Activated naive CD8-positive, alpha-beta T cell treated with anti-CD3 and anti-CD28 coated beads, Interleukin-2, amount 10 ng/mL, durations not matched to agents 7 days and 5 days (primary cell): ENCODE results near the gene GABRE. TPM values are rescaled to one million over a fixed set of nuclear protein-coding genes. Genes with fewer than 3 reads are reported as not detected.

ENCODE experiments used
- ATAC-seq: fragments of 150-1000 bp; cut with Tn5 transposase; one replicate; pipeline ENCODE4 v1.10.0; 2021; ENCODE audit warnings: low read depth, moderate library complexity
- POLR2A ChIA-PET: fragments of 350-600 bp; sonication (Branson Sonifier 250); formaldehyde crosslinking; loops from one replicate; lab custom pipeline; 2021; ENCODE audit warnings: antibody characterized with exemption; lab: Charles Lee
- DNase-seq: peaks from one replicate; pipeline ENCODE4 v3.0.0; 2021
- H3K27ac Mint-ChIP-seq: one replicate; pipeline ENCODE4 v1.8.0; 2022; ENCODE audit warnings: mild to moderate bottlenecking, mixed read lengths
- H3K27me3 Mint-ChIP-seq: one replicate; pipeline ENCODE4 v1.8.0; 2022; ENCODE audit warnings: mild to moderate bottlenecking, moderate library complexity, mixed read lengths
- H3K36me3 Mint-ChIP-seq: one replicate; pipeline ENCODE4 v1.8.0; 2021; ENCODE audit warnings: mild to moderate bottlenecking, mixed read lengths
- H3K4me1 Mint-ChIP-seq: one replicate; pipeline ENCODE4 v1.8.0; 2021; ENCODE audit warnings: mixed read lengths
- H3K4me3 Mint-ChIP-seq: one replicate; pipeline ENCODE4 v1.8.0; 2022; ENCODE audit warnings: mild to moderate bottlenecking, moderate library complexity, mixed read lengths
- H3K9me3 Mint-ChIP-seq: one replicate; pipeline ENCODE4 v1.8.0; 2021; ENCODE audit warnings: mixed read lengths
- total RNA-seq, 2 experiments: library from RNA; stranded (reverse); gene quantifications; one replicate each; pipeline ENCODE4 v1.2.3, GENCODE V29; 2021

The GABRE gene
- total RNA-seq, 2 experiments from 2014 or later, result not detected

DNA sequence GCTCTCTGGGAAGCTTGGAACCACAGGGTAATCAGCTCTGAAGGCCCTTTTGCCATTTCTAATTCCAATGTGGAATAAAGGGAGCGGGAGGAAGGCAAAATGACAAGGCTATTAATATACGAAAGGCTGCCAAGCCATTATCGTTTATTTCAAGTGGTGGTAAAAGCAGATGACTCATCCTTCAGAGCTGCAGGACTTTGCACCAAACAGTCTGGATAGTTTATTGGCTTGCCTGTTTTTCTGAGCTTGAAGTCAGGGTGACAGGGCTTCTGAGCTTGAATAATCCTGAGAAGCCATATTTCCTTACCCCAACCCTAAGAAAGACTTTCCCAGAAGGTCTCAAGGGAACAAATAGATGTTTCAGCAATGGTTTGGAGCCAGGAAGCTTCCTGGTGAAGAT, 7.7 kb upstream of the GABRE start:
- Mint-ChIP-seq H3K4me3 (no peak overlapping the region), H3K4me1 (no peaks in the 10 kb centered on the region), H3K27me3 (no peaks in the 10 kb centered on the region)

GRCh38 chrX:151981129-151981528, 6.7 kb upstream of the GABRE start:
- POLR2A ChIA-PET, result no interaction called here
- Mint-ChIP-seq H3K27ac (no peak overlapping the region), H3K9me3 (no peaks in the 10 kb centered on the region), H3K4me1 (no peaks in the 10 kb centered on the region), H3K36me3 (no peaks in the 10 kb centered on the region), H3K27me3 (no peaks in the 10 kb centered on the region), H3K4me3 (no peak overlapping the region)
- ATAC-seq (no peak), DNase-seq (no peak)

More for the DNA sequence above, 7.7 kb upstream of the GABRE start:
- DNase-seq, result no peak
- no peak for ATAC-seq
- POLR2A ChIA-PET, result no interaction called here
- H3K27ac Mint-ChIP-seq, result no peak overlapping the region
- H3K36me3 Mint-ChIP-seq, result no peaks in the 10 kb centered on the region
- no peaks in the 10 kb centered on the region for H3K9me3 Mint-ChIP-seq

- H3K36me3 Mint-ChIP-seq, result no peaks in the 10 kb centered on the region
These were observed 3.4 kb upstream of the GABRE start for GRCh38 chrX:151977923-151978322.

DNA sequence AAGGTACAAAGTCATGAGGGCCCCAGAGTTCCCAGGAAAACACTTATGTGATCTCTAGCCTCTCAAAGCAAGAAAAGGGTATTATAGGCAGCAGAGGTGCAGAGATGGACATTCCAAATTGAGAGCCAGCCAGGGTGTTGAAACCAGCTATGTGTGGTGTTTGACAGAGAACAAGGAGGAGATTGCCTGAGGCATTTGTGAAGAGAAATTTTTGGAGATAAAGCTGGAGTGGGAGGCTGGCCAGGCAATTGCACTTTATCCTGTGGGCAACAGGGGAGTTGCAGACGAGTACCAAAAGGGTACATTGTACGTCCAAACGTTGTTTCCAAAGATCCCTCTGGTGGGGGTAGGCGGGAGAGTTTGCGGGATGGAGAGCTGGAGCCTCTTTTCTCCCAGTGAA, 2.5 kb upstream of the GABRE start:
- no peak for DNase-seq
- no peak for ATAC-seq
- no peak overlapping the region for H3K27ac Mint-ChIP-seq
- no peaks in the 10 kb centered on the region for H3K9me3 Mint-ChIP-seq
- no peak overlapping the region for H3K4me3 Mint-ChIP-seq
- POLR2A ChIA-PET, result no interaction called here
- H3K4me1 Mint-ChIP-seq, result no peaks in the 10 kb centered on the region
- no peaks in the 10 kb centered on the region for H3K36me3 Mint-ChIP-seq
- peaks cover 13% of the 10 kb centered on the region for H3K27me3 Mint-ChIP-seq

More at GRCh38 chrX:151977923-151978322, 3.4 kb upstream of the GABRE start:
- Mint-ChIP-seq H3K4me1 (no peaks in the 10 kb centered on the region), H3K4me3 (no peak overlapping the region), H3K27ac (no peak overlapping the region), H3K9me3 (no peaks in the 10 kb centered on the region), H3K27me3 (peaks cover 13% of the 10 kb centered on the region)
- no peak for ATAC-seq
- POLR2A ChIA-PET, result no interaction called here
- DNase-seq, result no peak

DNA sequence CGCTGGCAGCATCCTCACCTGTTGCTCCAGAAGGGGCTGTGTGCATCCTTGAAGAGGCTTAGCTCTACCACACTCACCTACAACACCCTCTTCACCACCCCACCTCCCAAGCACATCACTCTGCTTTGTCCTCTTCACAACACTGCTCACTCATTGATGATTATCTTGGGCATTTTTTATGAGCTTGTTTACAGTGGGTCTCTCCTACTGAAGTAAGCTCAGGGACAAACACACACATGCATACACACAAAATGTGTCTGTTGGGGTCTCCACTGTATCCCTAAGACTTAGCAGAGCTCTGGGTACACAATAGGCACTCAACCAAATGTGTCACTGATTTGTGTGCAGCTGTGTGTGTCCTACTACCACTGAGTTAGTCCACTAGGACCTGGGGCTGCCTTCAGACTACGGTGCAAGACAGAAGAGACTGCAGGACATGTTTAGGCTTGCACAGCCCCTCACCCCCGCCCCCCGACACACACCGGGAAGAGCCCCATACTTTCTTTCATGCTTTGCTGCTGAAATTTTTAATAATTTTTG, 1.3 kb upstream of the GABRE start:
- no peaks in the 10 kb centered on the region for H3K9me3 Mint-ChIP-seq
- H3K27ac Mint-ChIP-seq, result no peak overlapping the region
- DNase-seq (no peak), ATAC-seq (no peak)
- POLR2A ChIA-PET, result no interaction called here
- no peaks in the 10 kb centered on the region for H3K36me3 Mint-ChIP-seq
- H3K27me3 Mint-ChIP-seq, result peaks cover 13% of the 10 kb centered on the region
- H3K4me1 Mint-ChIP-seq, result no peaks in the 10 kb centered on the region
- H3K4me3 Mint-ChIP-seq, result no peak overlapping the region

DNA sequence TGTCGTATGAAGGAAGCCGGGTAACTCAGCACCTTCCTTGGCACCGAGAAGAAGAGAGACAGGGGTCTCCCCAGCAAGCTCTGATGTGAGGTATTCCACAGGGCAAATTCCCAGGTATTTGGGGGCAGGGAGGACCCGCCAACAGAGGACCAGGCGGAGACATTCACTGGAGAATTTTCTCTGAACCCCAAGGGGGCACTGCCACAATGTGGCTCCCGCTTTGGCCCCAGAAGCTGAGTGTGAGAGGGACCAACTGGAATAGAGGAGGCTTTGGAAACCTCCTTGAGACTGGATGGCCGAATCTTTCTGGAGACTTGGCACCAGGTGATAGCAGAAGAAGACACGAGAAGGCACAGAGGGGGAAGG, 735 bp upstream of the GABRE start:
- no peak overlapping the region for H3K27ac Mint-ChIP-seq
- no peaks in the 10 kb centered on the region for H3K9me3 Mint-ChIP-seq
- DNase-seq, result no peak
- ATAC-seq, result no peak
- POLR2A ChIA-PET, result no interaction called here
- H3K27me3 Mint-ChIP-seq, result peaks cover 13% of the 10 kb centered on the region
- no peak overlapping the region for H3K4me3 Mint-ChIP-seq
- no peaks in the 10 kb centered on the region for H3K36me3 Mint-ChIP-seq
- H3K4me1 Mint-ChIP-seq, result no peaks in the 10 kb centered on the region

DNA sequence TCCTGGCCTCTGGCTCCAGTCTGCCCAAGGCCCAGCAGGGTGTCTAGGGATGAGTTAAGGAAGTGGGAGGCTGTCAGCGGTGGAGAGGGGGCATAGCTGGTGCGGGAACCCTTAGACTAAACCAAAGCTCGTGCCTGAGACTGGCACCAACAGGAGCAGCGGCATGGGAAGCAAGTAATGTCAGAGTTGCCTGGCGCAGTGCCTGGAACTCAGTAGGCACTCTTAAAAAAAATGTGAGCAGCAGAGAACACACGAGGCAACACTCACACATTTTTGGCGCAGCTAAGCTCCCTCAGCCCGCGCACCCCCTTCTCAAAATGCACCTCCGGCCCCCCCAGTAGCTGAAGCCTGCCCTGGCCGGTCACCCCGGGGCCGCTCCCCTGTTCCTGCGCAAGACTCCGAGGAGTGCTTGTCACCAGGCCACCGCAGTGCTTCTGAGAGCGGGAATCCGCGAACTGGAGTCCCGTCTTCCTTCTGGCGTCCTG, 583 bp downstream of the GABRE start:
- H3K9me3 Mint-ChIP-seq, result no peaks in the 10 kb centered on the region
- no peak overlapping the region for H3K27ac Mint-ChIP-seq
- no peaks in the 10 kb centered on the region for H3K36me3 Mint-ChIP-seq
- POLR2A ChIA-PET, result no interaction called here
- H3K27me3 Mint-ChIP-seq, result peaks cover 13% of the 10 kb centered on the region
- ATAC-seq (no peak), DNase-seq (no peak)
- H3K4me1 Mint-ChIP-seq, result no peaks in the 10 kb centered on the region
- H3K4me3 Mint-ChIP-seq, result no peak overlapping the region

GRCh38 chrX:151973060-151973661, 1.3 kb downstream of the GABRE start:
- Mint-ChIP-seq H3K27me3 (peaks cover 13% of the 10 kb centered on the region), H3K4me3 (no peak overlapping the region), H3K4me1 (no peaks in the 10 kb centered on the region), H3K36me3 (no peaks in the 10 kb centered on the region), H3K27ac (no peak overlapping the region), H3K9me3 (no peaks in the 10 kb centered on the region)
- ATAC-seq (no peak), DNase-seq (no peak)
- POLR2A ChIA-PET, result no interaction called here

DNA sequence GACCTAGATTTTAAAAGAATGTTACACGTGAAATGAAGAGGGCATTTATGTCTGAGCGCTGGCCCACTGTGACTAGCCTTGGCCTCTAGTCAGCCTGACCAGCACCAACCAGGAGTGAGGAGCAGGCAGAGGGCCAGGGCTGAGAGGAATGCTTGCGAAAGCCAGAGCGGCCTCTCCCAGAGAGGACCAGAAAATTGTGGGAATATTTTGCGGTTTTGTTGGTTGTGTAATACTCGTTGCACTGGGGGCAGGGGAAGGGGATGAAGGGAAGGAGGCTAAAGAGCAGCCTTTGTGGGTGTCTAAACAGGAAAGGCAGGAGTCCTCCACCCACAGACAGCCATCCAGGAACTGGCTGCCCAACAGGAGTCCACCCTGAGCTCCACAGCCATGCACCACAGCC, 3.8 kb downstream of the GABRE start:
- POLR2A ChIA-PET, result no interaction called here
- Mint-ChIP-seq H3K36me3 (no peaks in the 10 kb centered on the region), H3K4me1 (no peaks in the 10 kb centered on the region), H3K27me3 (peaks cover 10% of the 10 kb centered on the region), H3K27ac (no peak overlapping the region), H3K4me3 (no peak overlapping the region), H3K9me3 (no peaks in the 10 kb centered on the region)
- ATAC-seq, result no peak
- DNase-seq, result no peak

GRCh38 chrX:151970027-151970426, 4.4 kb downstream of the GABRE start:
- Mint-ChIP-seq H3K36me3 (no peaks in the 10 kb centered on the region), H3K4me3 (no peak overlapping the region), H3K9me3 (no peaks in the 10 kb centered on the region), H3K27ac (no peak overlapping the region), H3K27me3 (peaks cover 7% of the 10 kb centered on the region), H3K4me1 (no peaks in the 10 kb centered on the region)
- DNase-seq (no peak), ATAC-seq (no peak)
- POLR2A ChIA-PET, result no interaction called here

DNA sequence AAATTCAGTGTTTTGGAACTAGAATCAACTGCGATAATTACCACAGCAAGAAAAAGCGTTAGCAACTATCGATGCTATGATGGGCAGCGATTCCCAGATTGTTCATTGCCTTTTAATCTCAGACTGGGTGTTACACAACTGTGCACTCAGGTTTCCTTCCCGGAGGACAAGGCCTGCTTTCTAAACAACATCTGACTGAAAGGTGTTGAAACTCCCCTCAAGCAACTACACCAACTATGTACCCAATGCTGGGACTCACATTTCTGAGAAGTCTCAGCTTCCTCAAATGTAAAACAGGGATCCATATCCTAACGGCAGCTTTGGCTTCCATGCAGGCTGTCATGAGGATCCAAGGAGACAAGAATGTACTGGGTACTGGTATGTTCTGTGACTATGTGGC, 8.2 kb downstream of the GABRE start:
- H3K27ac Mint-ChIP-seq, result no peak overlapping the region
- ATAC-seq (no peak), DNase-seq (no peak)
- no peaks in the 10 kb centered on the region for H3K27me3 Mint-ChIP-seq
- H3K36me3 Mint-ChIP-seq, result no peaks in the 10 kb centered on the region
- H3K9me3 Mint-ChIP-seq, result no peaks in the 10 kb centered on the region
- H3K4me1 Mint-ChIP-seq, result no peaks in the 10 kb centered on the region
- POLR2A ChIA-PET, result no interaction called here
- no peak overlapping the region for H3K4me3 Mint-ChIP-seq

- Mint-ChIP-seq H3K36me3 (no peaks in the 10 kb centered on the region), H3K4me1 (no peaks in the 10 kb centered on the region), H3K4me3 (no peak overlapping the region), H3K27me3 (no peaks in the 10 kb centered on the region), H3K27ac (no peak overlapping the region), H3K9me3 (no peaks in the 10 kb centered on the region)
- POLR2A ChIA-PET, result no interaction called here
- no peak for DNase-seq
- ATAC-seq, result no peak
These were observed 12.4 kb downstream of the GABRE start for GRCh38 chrX:151962034-151962433.

- H3K4me3 Mint-ChIP-seq, result no peak overlapping the region
- no peaks in the 10 kb centered on the region for H3K36me3 Mint-ChIP-seq
- ATAC-seq (no peak), DNase-seq (no peak)
- no peaks in the 10 kb centered on the region for H3K4me1 Mint-ChIP-seq
- no peaks in the 10 kb centered on the region for H3K9me3 Mint-ChIP-seq
- H3K27me3 Mint-ChIP-seq, result no peaks in the 10 kb centered on the region
- POLR2A ChIA-PET, result no interaction called here
- no peak overlapping the region for H3K27ac Mint-ChIP-seq
These were observed 16.4 kb downstream of the GABRE start for GRCh38 chrX:151958101-151958500.

DNA sequence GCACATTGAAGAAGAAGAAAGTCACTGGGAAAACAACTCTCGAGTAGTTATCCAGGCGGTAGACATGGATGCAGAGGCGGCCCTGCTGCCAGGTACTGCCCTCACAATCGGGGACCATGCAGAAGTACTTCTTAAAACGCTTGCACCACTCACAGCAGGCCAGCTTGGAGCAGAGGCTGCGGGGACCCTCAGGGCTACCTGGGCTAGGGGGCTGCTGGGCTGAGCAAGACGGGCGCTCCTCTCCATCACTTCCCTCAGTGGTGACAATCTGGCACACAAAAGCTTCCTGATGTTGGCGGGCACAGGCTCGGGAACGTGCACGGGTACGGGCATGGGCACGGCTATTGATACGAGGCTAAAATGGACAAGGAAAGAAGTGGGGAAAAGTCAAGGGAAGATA, 19.7 kb downstream of the GABRE start:
- DNase-seq, result no peak
- Mint-ChIP-seq H3K4me1 (no peaks in the 10 kb centered on the region), H3K27ac (no peak overlapping the region), H3K9me3 (no peaks in the 10 kb centered on the region), H3K36me3 (no peaks in the 10 kb centered on the region), H3K27me3 (no peaks in the 10 kb centered on the region), H3K4me3 (no peak overlapping the region)
- no peak for ATAC-seq
- POLR2A ChIA-PET, result no interaction called here
